Measurements from ENCODE around the gene CDC42BPG. TPM values are rescaled to one million over a fixed set of nuclear protein-coding genes. Genes with fewer than 3 reads are reported as not detected.
A peak's percentile ranks its signal among the peaks of the same experiment; 100 is the strongest.

The CDC42BPG gene
- total RNA-seq, 1 donor from 2014 or later = 21.1 TPM

DNA sequence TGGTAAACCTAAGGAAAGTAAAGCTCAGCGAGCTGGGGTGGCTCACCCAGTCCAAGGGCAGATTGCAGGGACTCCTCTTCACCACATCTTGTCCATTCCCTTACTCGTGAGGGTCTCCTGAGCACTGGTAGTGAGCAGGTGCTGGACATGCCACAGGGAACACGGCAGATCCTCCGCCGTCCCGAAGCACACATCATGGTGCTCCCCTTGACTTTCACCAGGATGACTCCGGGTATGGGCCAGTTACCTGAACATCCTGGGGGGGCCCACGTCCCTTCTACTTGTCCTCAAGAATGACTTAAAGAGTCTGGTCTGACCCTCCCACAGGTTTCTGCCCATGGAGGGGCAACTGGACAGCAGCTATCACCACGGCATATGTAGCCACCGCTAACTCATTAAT is 58.1 kb downstream of the CDC42BPG start:
- H3K27ac Mint-ChIP-seq = peak overlapping the region; percentile 52
- no peaks in the 10 kb centered on the region for H3K4me1 Mint-ChIP-seq (ENCODE audit: low read depth)

DNA sequence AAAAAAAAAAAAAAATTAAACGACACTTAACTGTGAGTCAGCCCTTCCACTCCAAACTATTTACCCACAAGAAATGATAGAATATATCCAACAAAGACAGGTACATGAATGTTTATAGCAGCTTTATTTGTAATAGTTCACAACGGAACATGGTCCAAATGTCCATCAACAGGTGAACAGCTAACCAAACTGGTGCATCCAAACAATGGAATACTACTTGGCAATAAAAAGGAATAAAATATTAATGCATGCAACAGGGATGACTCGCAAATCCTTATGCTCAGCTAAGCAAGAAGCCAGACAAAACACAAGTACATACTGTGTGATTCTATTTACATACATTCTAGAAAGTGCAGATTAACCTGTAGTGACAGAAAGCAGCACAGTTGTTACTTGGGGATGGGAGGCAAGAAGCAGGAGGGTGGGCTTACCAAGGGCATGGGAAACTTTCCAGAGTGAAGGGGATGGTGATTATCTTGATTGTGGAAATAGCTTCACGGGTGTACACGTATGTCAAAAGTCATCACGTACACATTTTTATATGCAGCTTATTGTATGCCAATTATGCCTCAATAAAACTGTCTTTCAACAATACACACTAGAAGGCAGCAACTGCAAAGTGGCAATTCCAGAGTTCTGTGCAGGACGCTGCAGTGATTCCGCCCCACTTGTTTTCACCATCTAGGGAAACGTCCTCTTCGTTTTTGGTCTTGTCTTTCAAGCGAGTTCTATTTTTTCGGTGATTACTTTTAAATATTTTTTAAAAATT is 59.5 kb downstream of the CDC42BPG start:
- Mint-ChIP-seq H3K9me3 (ENCODE audit: low read depth) (no peaks in the 10 kb centered on the region), H3K27me3 (no peaks in the 10 kb centered on the region), H3K27ac (no peak overlapping the region), H3K4me3 (ENCODE audit: low read depth) (no peak overlapping the region), H3K36me3 (ENCODE audit: insufficient read depth) (peaks cover 1% of the 10 kb centered on the region), H3K4me1 (ENCODE audit: low read depth) (no peaks in the 10 kb centered on the region)
- no peak for DNase-seq (ENCODE audit: low spot score, unreplicated experiment)
- no peak for TF ChIP-seq CTCF (IDR thresholded peaks at IDR 0.05; ENCODE audit: unreplicated experiment)

More for the DNA sequence above, 58.1 kb downstream of the CDC42BPG start:
- H3K27me3 Mint-ChIP-seq = no peaks in the 10 kb centered on the region
- H3K36me3 Mint-ChIP-seq (ENCODE audit: insufficient read depth) = peaks cover 1% of the 10 kb centered on the region
- H3K4me3 Mint-ChIP-seq (ENCODE audit: low read depth) = no peak overlapping the region
- no peaks in the 10 kb centered on the region for H3K9me3 Mint-ChIP-seq (ENCODE audit: low read depth)
- no peak for DNase-seq (ENCODE audit: low spot score, unreplicated experiment)
- TF ChIP-seq CTCF (IDR thresholded peaks at IDR 0.05; ENCODE audit: unreplicated experiment) = no peak

DNA sequence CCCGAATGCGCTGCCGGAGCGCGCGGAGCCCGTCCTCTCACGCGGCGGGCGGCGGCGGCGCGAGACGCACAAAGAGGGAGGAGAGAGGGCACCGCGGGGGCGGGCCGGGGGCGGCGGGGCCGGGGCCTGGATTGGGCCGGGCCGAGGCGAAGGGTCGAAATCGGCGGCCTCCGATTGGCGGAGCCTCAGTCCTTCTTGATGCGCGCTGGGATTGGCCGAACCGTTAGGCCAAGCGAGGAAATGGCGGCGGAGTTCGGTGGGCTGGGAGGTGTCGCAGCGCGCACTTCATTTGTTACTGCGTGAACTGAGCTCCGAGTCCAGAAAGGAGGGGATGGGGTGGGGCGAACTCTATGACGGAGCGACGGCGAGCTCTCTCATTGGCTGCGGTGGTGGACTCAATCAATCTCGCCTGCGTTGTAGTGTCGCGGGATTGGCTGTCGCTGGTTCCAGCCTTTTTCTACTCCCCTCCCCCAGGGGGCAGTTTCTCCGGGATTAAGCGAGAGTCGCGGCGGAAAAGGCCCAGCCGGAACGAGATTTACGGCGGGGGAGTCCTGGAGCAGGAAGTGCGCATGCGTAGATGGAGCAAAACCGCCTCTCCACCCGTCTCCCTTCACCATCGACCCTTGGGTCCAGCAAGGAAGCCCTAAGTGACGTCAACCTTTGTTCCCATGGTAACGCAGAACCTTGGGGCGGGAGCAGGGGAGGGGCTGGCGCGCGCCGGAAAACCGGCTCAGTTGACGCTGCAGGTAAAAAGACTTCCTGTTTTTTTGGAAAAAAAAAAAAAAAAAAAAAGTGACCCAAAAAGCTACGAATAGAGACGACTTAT is 65.8 kb downstream of the CDC42BPG start, which contains the start of gene SF1:
TSS of gene SF1 (minus strand) at position 70 of the 826 bp plus-strand sequence. CDS start 150 bp downstream, outside the sequence.
- H3K4me3 Mint-ChIP-seq (ENCODE audit: low read depth) = peak within 1 kb of the TSS; percentile 93
- TF ChIP-seq CTCF (IDR thresholded peaks at IDR 0.05; ENCODE audit: unreplicated experiment) = no peak
- DNase-seq (ENCODE audit: low spot score, unreplicated experiment) = peak; percentile 98
- peaks cover 25% of the 10 kb centered on the region for H3K4me1 Mint-ChIP-seq (ENCODE audit: low read depth)
- H3K9me3 Mint-ChIP-seq (ENCODE audit: low read depth) = no peaks in the 10 kb centered on the region
- no peaks in the 10 kb centered on the region for H3K27me3 Mint-ChIP-seq
- H3K27ac Mint-ChIP-seq = peak within 1 kb of the TSS; percentile 99
- peaks cover 26% of the 10 kb centered on the region for H3K36me3 Mint-ChIP-seq (ENCODE audit: insufficient read depth)

GRCh38 chr11:64778223-64778472 is 66.3 kb downstream of the CDC42BPG start:
- peaks cover 27% of the 10 kb centered on the region for H3K4me1 Mint-ChIP-seq (ENCODE audit: low read depth)
- peak overlapping the region; percentile 87 for H3K4me3 Mint-ChIP-seq (ENCODE audit: low read depth)
- no peaks in the 10 kb centered on the region for H3K27me3 Mint-ChIP-seq
- peaks cover 30% of the 10 kb centered on the region for H3K36me3 Mint-ChIP-seq (ENCODE audit: insufficient read depth)
- DNase-seq (ENCODE audit: low spot score, unreplicated experiment) = no peak
- H3K27ac Mint-ChIP-seq = no peak overlapping the region
- no peaks in the 10 kb centered on the region for H3K9me3 Mint-ChIP-seq (ENCODE audit: low read depth)
- TF ChIP-seq CTCF (IDR thresholded peaks at IDR 0.05; ENCODE audit: unreplicated experiment) = no peak

DNA sequence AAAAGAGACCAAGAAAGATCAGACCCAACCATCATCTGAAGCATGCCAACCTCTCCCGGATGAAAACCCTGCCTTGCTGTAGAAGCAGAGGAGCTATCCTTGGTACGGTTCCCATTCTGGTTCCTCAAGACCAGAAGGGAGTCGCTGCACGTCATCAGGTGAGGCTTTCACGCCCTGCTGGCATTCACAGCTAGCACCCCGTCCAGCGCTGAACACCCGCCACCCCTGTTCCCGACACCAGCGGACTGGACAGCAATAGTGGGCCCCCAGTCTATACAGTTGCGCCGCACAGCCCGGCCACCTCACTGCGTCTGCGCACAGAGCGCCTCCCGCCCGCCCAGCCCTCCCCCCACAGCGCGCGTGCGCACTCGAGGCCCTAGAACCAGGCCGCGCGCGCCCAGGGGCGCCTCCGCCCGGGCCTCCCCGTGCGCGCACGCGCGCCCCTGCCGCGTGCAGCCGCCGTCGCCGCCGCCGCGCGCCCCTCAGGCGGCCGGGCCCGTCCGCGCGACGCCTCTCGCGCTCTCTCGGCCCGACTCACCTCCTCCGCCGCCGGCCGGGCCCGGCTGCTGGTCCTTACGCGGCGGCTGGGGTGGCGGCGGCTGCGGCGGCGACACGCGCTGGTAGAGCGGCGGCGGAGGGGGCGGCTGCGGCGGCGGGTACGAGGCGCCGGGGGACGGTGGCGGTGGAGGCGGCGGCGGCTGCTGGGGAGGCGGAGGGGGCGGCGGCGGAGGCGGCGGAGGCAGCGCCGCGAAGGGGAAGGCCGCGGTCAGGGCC is 66.8 kb downstream of the CDC42BPG start:
- H3K27me3 Mint-ChIP-seq = no peaks in the 10 kb centered on the region
- H3K36me3 Mint-ChIP-seq (ENCODE audit: insufficient read depth) = peaks cover 34% of the 10 kb centered on the region
- H3K9me3 Mint-ChIP-seq (ENCODE audit: low read depth) = no peaks in the 10 kb centered on the region
- H3K4me3 Mint-ChIP-seq (ENCODE audit: low read depth) = peak overlapping the region; percentile 93
- no peak for TF ChIP-seq CTCF (IDR thresholded peaks at IDR 0.05; ENCODE audit: unreplicated experiment)
- peaks cover 27% of the 10 kb centered on the region for H3K4me1 Mint-ChIP-seq (ENCODE audit: low read depth)
- peak overlapping the region; percentile 97 for H3K27ac Mint-ChIP-seq
- peak; percentile 59 for DNase-seq (ENCODE audit: low spot score, unreplicated experiment)
